ENCODE data around the gene TRIM25.

GRCh38 chr17:56880571-56880970 lies 33.3 kb downstream of the TRIM25 start:
- TF ChIP-seq CTCF (conservative IDR thresholded peaks at IDR 0.05 in 1 of 2, IDR thresholded peaks at IDR 0.05 in 1 of 2; ENCODE audit: low read depth in 1 of 2, low read length in 2 of 2): no peak
- TF ChIP-seq EZH2 (IDR thresholded peaks at IDR 0.05; ENCODE audit: low read length, missing control alignments): no peak

Measured in fibroblast of lung (primary cell).